Suprapubic skin (tissue), 4 donors: Measurements from ENCODE around the gene HSFX3. TPM values are rescaled to one million over a fixed set of nuclear protein-coding genes. Genes with fewer than 3 reads are reported as not detected.
A peak's percentile ranks its signal among the peaks of the same experiment; 100 is the strongest.
"Not testable (repeated sequence)": the region's sequence is repeated elsewhere in the genome, so short reads cannot be mapped to it uniquely, and the experiment has no call there.

Source experiments
- DNase-seq, 2 donors: peaks; one replicate each; pipeline ENCODE4 v3.0.0-alpha.2; 2019; ENCODE audit warnings: low spot score in 2 of 2
- H3K27ac ChIP-seq: fragments of 200-600 bp; sonication (generic); one replicate; pipeline ENCODE4 v1.5.1; 2019
- H3K27me3 ChIP-seq: fragments of 200-600 bp; sonication (generic); one replicate; pipeline ENCODE4 v1.5.1; 2019
- H3K36me3 ChIP-seq: fragments of 200-600 bp; sonication (generic); one replicate; pipeline ENCODE4 v1.5.1; 2019
- H3K4me1 ChIP-seq: fragments of 200-600 bp; sonication (generic); one replicate; pipeline ENCODE4 v1.5.1; 2019
- H3K4me3 ChIP-seq: fragments of 200-600 bp; sonication (generic); one replicate; pipeline ENCODE4 v1.5.1; 2019; ENCODE audit warnings: mild to moderate bottlenecking
- H3K9me3 ChIP-seq: fragments of 200-600 bp; sonication (generic); one replicate; pipeline ENCODE4 v1.5.1; 2019
- CTCF ChIP-seq, 2 donors: fragments of 200-600 bp in 1 of 2; fragments of 450-650 bp in 1 of 2; sonication (generic) in 1 of 2; IDR thresholded peaks; one replicate each; pipeline ENCODE4 v1.5.1; 2016 to 2019; ENCODE audit warnings: antibody characterized with exemption in 2 of 2, mild to moderate bottlenecking in 1 of 2, moderate library complexity in 1 of 2
- EP300 ChIP-seq: sonication (generic); formaldehyde crosslinking; IDR thresholded peaks from one replicate; pipeline ENCODE4 v1.6.1; 2017; ENCODE audit warnings: antibody characterized with exemption
- POLR2A ChIP-seq, 2 donors: fragments of 450-650 bp; IDR thresholded peaks; one replicate each; pipeline ENCODE4 v1.6.1; 2017; ENCODE audit warnings: antibody characterized with exemption in 2 of 2, mild to moderate bottlenecking in 2 of 2, moderate library complexity in 2 of 2
- POLR2AphosphoS5 ChIP-seq, 3 donors: sonication (generic); formaldehyde crosslinking; IDR thresholded peaks; one replicate each; pipeline ENCODE4 v1.6.1; 2017; ENCODE audit warnings: antibody characterized with exemption in 3 of 3
- WGBS: methylation state at CpG from one replicate; pipeline ENCODE4 v1.1.5; 2018; 5-methylcytosine and 5-hydroxymethylcytosine counted together
- total RNA-seq, 4 donors: library from RNA; depleted of rRNA; stranded (reverse); fragments of >200 nt; gene quantifications; one replicate each; pipeline ENCODE4 v1.1.0, GENCODE V29; 2016

HSFX3 gene
- total RNA-seq, 4 donors from 2014 or later: not detected

GRCh38 chrX:149540131-149540620 is 9.5 kb downstream of the HSFX3 start:
- H3K9me3 ChIP-seq: no peaks in the 10 kb centered on the region
- H3K27ac ChIP-seq: peak overlapping the region; percentile 88

GRCh38 chrX:149539283-149540130 is 10.2 kb downstream of the HSFX3 start:
- DNase-seq: peak; percentile 92 to 95
- H3K27me3 ChIP-seq: no peaks in the 10 kb centered on the region
- TF ChIP-seq CTCF (IDR thresholded peaks at IDR 0.05) (no peak), POLR2A (IDR thresholded peaks at IDR 0.05) (no peak), EP300 (no peak), POLR2AphosphoS5 (IDR thresholded peaks at IDR 0.05) (no peak)
- 42% methylated on average over 34 of the region's 34 CpGs for WGBS
- H3K4me1 ChIP-seq: peaks cover 9% of the 10 kb centered on the region
- H3K36me3 ChIP-seq: peaks cover 2% of the 10 kb centered on the region
- H3K4me3 ChIP-seq: peak overlapping the region; percentile 67
- H3K27ac ChIP-seq: peak overlapping the region; percentile 77
- H3K9me3 ChIP-seq: no peaks in the 10 kb centered on the region

More at GRCh38 chrX:149540131-149540620, 9.5 kb downstream of the HSFX3 start:
- TF ChIP-seq EP300: no peak
- no peak for TF ChIP-seq CTCF (IDR thresholded peaks at IDR 0.05)
- no peak for TF ChIP-seq POLR2AphosphoS5 (IDR thresholded peaks at IDR 0.05)
- TF ChIP-seq POLR2A (IDR thresholded peaks at IDR 0.05): no peak
- peaks cover 2% of the 10 kb centered on the region for H3K36me3 ChIP-seq
- H3K4me3 ChIP-seq: peak overlapping the region; percentile 67
- H3K4me1 ChIP-seq: peaks cover 9% of the 10 kb centered on the region
- peak; percentile 95 to 96 for DNase-seq
- H3K27me3 ChIP-seq: no peaks in the 10 kb centered on the region
- WGBS: 50% methylated on average over 23 of the region's 24 CpGs

GRCh38 chrX:149537474-149537873 is 12.2 kb downstream of the HSFX3 start:
- H3K27ac ChIP-seq, H3K36me3 ChIP-seq, H3K27me3 ChIP-seq, H3K4me1 ChIP-seq, H3K4me3 ChIP-seq, H3K9me3 ChIP-seq, DNase-seq: not testable (repeated sequence)
- 82% methylated on average over 7 of the region's 11 CpGs for WGBS

- not testable (repeated sequence) for H3K27me3 ChIP-seq, DNase-seq, H3K4me3 ChIP-seq, H3K9me3 ChIP-seq, H3K27ac ChIP-seq, H3K36me3 ChIP-seq, H3K4me1 ChIP-seq
- 56% methylated on average over 3 of the region's 3 CpGs for WGBS
These were observed 14.7 kb downstream of the HSFX3 start for GRCh38 chrX:149534926-149535602.

- not testable (repeated sequence) for H3K4me3 ChIP-seq, DNase-seq, H3K36me3 ChIP-seq, H3K27ac ChIP-seq, H3K9me3 ChIP-seq, H3K27me3 ChIP-seq, H3K4me1 ChIP-seq
- WGBS: no CpG with 5 or more reads among the region's 11 CpGs
These were observed 15.7 kb downstream of the HSFX3 start for GRCh38 chrX:149533999-149534398.

GRCh38 chrX:149532868-149533267 is 16.9 kb downstream of the HSFX3 start:
- DNase-seq: not testable (repeated sequence)
- WGBS: no CpG with 5 or more reads among the region's 3 CpGs

GRCh38 chrX:149531599-149531998 is 18.1 kb downstream of the HSFX3 start:
- H3K4me3 ChIP-seq: no peak overlapping the region
- H3K4me1 ChIP-seq: no peaks in the 10 kb centered on the region
- no peak for DNase-seq
- H3K36me3 ChIP-seq: peaks cover 6% of the 10 kb centered on the region
- WGBS: 60% methylated on average over 2 of the region's 2 CpGs
- H3K9me3 ChIP-seq: no peaks in the 10 kb centered on the region
- TF ChIP-seq POLR2AphosphoS5 (IDR thresholded peaks at IDR 0.05): no peak
- no peak overlapping the region for H3K27ac ChIP-seq
- H3K27me3 ChIP-seq: no peaks in the 10 kb centered on the region

More at GRCh38 chrX:149532868-149533267, 16.9 kb downstream of the HSFX3 start:
- H3K4me3 ChIP-seq, H3K27me3 ChIP-seq, H3K36me3 ChIP-seq, H3K9me3 ChIP-seq, H3K27ac ChIP-seq, H3K4me1 ChIP-seq: not testable (repeated sequence)
